GM21528 (cell line): Measurements from ENCODE around the gene GMDS.

Experiments used
- ATAC-seq: cut with Tn5 transposase; IDR thresholded peaks from one replicate; pipeline ENCODE4 v1.9.1; 2021; ENCODE audit warnings: mild to moderate bottlenecking, moderate library complexity; ENCODE audit not compliant: unreplicated experiment, low FRiP score

Gene GMDS

DNA sequence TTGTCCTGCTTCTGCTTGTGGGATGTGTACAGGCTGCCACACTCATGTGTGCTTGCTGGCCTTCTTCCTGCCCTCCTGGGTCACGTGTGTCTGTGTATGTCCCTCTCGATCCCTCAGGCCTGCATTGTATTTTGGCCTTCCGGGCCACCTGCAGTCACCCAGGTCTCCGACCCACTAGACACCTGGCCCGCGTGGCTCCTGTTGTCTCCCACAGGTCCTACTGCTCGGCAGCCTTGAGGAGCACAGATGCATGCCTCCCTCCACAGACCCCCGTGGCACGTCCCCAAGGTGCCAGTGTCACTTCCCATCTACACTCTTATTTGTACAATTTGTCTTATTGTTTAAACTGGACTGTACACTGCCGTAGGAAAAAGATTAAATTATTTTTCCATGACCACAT, 592.6 kb downstream of the GMDS start:
- ATAC-seq = no peak

DNA sequence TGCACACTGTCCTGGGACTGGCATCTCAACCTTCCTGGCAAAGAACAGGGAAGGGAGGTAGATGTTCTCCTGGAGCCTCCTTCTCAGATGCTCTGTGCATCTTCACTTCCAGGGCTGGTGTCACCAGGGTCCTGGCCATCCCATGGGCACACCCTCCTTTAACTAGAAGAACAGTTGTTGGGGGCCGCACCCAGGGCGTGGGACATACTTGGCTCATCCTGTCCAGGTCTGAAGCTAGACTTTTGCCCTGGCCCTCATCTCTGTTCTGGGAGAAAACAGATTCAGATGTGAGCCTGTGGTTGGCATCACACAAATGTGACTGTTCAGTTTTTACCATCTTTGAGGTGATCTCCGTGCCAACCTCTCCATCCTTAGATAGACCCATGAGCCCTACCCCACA, 594.0 kb downstream of the GMDS start:
- ATAC-seq = no peak

DNA sequence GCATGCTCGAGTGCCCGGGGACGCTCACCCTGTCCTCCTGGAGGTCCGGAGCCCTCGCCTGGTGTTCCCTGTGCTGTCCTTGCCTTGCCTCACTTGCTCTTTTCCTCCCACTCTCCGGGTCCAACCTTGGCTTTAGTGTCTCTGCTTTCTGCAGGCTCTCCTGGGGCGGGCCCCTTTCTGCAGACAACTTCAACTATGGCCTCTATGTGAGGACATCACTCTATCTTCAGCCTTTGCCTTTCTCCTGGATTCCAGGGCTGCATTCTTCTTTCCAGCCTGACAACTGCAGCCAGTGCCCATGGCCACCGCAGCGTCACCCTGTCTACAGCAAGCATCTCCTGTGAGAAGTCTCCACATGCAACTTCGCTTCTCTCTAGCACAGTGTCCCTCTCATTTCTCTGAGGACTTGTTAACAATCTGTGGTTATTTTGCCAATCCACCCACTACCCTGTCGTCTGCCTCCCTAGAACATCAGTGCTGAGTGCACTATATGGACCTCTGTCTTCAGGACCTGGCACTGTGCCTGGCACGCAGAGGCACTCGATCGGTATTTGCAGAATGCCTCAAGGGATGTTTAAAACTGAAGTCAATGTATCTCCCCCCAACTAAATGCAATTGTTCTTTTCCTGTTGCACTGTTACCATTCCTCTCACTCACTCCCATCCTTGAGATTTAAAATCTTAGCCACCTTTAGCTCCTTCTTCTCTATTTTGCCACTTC, 599.8 kb downstream of the GMDS start:
- ATAC-seq = no peak

DNA sequence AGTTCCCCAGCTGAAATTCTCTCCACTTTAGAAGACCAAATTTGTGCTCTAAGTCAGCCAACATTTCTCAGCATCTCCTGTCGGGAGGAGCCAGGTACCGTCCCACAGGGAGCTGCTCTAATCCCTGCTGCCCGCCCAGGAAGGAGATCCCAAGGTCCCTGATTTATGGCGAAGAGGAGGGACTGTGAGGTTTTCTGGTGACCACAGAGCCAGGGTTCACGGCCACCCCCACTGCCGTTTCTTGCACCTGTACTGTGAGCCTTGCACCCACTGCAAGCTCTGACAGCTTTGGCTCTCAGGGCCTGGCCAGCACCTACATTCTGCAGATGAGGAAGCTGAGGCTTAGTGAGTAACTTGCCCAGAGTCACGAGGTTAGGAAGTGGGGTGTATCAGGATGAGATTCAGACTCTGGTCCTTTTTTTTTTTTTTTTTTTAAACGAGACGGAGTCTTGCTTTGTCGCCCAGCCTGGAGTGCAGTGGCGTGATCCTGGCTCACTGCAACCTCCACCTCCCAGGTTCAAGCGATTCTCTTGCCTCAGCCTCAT, 600.8 kb downstream of the GMDS start:
- ATAC-seq = no peak

DNA sequence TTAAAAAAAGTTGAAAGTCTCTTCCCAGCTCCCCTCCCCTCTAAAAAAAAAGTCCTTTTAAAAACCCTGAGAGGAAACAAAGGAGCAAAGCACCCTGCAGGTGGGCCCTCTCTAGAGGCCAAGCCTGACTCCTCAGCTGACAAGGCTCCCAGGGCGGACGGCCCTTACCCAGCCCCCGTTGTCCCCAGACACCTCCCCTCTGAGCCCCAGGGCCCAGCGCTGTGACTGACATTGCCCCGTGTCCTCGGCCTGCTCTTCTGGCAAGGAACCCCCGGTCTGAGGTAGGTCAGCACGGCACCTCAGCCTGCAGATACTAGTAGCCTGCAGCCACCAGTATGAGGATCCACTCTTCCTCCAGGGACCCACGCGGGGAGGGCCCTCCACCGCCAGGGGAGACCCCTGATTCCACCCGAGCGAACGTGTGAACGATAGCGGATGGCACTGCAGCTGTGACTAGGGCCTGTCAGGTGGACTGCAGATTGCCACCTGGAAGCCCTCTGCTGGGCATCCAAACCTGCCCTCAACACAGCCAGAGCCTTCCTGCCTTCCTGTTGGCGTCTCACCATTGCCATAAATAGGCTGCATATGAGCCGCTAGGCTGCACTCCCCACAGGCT, 601.5 kb downstream of the GMDS start:
- no peak for ATAC-seq

DNA sequence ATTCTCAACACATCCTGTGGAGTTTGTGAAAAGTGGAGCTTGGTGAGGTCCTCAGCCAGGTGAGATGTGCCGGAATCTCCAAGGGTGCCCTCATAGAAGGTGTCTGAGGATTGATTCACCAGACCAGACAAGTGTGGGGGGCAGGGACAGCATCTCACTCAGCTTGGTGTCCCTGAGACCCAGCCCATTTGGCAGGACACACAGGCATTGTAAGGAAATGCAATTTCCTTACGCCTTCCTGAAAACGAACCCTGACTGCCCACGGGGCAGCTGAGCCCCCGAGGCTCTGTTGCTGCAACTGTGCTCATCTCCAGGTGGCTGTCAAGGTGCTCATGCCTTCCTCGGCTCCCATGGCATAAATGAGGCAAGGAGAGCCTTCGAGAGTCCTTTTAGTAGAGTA, 602.3 kb downstream of the GMDS start:
- ATAC-seq = no peak

DNA sequence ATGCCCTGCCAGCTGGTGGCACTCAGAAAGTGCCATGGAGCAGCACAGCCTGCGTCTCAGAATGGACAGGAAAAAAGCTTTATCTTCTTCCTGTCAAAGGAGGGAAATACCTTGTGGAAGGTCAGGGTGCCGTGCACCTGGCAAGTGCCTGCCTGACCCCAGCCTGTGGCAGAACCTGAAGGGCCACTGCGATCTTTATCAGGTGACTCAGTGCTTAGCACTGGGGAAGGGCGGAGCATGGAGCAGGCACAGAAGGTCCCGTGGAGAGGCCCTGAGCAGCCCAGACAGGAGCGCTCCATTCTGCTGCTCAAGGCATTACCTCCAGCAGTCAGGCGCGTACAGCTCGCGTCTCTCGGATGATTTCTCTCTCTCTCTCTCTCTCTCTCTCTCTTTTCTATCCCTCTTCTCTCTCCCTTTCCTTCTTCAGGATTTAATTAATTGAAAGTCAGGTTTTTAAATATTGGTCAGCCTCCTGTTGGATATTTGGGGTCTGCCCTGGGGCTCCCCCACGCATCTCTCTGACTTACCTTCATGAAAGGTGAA, 604.0 kb downstream of the GMDS start:
- no peak for ATAC-seq

DNA sequence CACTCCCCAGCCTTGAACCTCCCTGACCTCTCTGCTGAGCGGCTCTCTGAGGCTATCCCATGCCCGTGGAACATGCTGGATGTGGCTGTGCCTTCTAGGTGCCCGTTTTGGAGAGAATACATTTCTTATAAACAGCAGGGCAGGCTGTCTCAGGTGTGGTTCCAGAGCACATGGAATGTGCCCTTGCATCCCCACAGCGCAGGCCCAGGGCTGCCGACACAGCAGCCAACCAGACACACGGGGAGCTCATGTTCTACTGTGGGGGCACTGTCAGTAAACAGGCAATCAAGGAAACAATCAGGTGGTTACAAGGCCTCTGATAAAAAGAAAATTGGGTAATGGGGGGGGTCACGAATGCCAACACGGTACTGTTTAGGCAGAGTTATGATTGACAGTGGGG, 604.9 kb downstream of the GMDS start:
- no peak for ATAC-seq

DNA sequence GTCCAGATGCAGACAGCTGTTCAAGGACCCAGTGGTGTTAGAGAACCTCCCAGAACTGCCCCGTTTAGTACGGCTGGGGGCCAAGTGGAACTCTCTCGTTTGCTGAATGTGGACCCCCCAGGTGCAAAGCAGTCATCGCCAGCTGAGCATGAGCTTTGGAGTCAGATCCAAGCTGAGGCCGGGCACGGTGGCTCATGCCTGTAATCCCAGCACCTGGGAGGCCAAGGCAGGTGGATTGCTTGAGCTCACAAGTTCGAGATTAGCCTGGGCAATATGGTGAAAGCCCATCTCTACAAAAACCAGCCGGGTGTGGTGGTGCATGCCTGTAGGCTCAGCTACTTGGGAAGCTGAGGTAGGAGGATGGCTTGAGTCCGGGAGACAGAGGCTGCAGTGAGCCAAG, 606.0 kb downstream of the GMDS start:
- no peak for ATAC-seq

DNA sequence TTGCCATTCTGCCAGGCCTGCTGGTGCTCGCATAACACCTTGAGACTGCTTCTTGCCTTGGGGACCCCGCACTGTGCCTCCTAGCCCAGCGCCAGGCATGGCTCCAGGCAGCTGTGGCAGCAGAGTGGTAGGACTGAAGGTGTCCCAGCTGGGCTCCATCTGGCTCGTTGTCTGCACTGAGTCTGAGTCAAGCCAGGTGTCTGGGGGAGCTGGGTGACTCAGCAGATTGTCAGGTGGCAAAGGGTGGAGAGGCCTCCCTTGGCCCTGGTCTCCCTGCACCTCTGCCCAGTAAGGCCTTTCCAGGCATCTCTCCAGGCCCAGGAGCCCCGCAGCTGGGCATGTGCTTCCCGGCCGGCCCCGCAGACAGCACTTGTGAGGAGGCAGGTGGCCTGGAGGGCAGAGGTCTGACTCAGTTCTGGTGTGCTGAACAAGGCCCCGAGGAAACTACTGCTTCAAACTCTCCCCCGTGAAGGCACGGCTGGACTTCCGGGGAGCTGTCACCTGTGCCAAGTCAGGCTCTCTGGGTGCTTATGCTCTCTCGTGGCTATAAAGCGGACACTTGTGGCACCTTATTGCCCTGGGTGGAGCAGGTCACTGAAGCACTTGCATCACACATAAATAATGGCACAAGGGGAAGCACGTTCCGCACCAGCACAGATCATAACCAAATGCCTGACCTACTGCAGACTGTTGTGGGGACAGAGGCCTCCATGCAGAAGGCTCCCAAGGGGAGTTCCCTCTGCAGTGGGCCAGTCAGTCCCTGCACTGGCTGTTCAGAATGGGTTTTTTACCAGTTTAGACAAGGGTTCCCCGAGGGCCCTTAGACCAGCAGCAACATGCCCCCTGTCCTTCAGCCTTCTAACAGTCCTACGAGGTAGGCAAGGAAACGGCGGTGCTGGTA, 608.2 kb downstream of the GMDS start:
- no peak for ATAC-seq

DNA sequence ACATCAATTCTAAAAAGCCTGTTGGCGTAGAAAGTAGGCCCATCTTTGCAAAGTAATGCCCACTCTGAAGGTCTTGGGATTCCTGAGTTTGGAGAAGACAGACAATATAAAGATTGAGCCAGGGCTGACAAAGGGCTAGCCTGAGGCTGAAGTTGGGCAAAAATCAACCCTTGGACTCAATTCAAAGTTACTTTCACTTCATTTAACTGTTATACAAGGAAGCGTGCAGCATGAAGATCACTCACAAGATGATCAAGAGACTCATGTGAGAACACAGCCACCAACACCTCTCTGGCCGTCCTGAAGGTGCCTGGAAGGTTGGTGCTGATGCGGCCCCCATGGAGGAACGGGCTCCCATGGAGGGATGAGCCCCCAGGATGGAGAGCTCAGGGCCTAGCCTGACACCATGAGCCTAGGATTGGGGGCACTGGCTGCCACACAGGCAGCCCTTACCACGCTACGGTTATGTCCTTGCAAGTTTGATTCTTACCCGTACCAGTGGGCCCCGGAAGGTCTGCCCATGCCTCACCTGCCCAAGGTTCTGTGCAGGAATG, 609.1 kb downstream of the GMDS start:
- ATAC-seq = no peak

DNA sequence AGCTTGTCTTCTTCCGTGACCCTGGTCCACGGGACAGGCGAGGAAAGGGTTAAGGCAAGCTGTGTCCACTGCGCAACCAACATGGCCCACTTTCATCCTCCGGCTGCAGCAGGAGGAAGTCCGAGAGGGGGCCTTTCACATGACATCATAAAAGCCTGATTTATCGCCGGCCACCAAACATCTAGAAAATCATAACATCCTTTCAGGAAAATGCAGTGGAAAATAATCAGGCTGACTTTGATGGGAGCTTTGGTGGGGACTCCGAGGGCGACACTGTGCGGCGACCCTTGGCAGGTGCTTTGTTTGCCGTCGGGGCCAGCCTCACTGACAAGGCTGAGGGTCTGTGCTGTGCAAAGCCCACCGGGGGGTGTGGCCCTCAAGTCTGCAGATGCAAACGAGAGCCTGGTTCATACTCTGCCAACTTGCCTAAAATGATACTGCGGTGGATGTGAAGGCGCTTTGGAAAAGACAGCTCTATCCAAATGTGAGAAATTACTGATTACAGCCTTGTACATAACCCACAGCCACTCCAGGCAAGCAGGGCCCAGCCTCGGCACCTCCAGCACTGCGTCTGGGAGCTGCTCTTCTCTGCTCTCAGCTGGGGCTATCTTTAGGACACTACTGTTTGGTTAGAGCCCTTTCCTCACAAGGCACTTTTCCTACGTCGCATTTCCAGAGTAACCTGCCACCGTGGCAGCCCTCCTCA, 609.9 kb downstream of the GMDS start:
- ATAC-seq = no peak

DNA sequence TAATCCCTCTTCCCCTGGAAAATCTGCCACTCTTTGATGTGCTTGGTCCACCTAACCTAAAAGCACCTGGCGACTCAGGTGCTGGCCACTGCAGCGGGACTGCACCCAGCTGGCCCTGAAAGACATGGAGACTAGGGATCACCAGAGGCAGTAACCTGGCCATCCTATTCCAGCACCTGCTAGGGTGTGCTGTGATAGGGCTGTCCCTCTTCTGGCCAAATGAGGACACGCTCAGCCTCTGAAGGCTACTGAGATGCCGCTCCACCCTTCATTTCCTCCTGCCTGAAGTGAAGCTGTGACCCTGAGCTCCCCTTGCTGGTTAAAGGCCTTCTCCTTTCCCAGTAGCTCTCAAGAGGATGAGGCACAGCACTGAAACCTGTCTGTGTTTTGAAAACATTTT, 611.3 kb downstream of the GMDS start:
- no peak for ATAC-seq

DNA sequence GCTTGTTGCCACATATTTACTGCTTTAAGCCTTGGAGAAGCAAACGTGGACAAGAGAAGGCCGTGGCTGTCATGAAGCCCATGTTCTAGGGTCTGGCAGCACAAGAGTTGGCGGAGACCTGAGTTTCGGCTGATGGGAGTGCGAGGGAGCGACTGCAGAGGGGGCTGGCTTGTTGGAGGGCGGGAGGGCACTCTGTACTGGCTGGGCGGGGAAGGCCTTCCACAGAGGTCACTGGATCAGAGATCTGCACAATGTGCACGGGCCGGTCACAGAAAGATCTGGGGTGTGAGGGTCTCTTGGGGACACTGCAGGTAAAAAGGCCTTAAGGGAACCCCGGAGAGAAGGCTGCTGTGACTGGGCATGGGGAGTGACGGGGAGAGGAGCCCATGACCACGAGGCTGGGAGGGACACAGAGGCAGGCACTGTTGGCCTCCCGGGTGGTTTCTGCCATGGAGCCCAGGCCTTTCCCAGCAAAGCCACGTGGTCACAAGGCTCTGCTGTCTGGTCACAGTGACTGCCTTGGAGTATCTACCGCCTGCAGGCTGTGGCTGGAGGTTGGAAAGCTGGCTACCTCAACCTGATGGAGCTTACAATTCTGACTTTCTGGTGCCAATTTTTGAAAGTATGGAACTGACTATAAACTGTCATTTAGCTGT, 611.9 kb downstream of the GMDS start:
- no peak for ATAC-seq

DNA sequence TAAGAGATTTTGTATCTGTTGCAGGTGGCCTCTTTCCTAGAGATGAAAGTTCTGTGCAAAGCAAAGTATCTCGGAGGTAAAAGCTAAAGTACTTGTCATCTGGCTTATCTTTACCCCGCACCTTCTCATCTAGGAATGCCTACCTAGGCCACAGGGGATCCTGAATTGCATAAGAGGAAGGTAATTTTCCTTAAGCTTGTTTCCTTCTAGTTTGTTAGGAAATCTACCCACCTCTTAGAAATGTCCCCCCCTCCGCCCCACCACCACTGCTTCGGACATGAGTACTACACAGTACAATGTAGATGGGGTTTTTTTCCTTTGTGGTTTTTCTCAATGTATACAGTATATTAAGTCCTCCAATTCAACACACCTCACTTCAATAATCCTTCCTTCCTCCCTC, 614.2 kb downstream of the GMDS start:
- no peak for ATAC-seq

DNA sequence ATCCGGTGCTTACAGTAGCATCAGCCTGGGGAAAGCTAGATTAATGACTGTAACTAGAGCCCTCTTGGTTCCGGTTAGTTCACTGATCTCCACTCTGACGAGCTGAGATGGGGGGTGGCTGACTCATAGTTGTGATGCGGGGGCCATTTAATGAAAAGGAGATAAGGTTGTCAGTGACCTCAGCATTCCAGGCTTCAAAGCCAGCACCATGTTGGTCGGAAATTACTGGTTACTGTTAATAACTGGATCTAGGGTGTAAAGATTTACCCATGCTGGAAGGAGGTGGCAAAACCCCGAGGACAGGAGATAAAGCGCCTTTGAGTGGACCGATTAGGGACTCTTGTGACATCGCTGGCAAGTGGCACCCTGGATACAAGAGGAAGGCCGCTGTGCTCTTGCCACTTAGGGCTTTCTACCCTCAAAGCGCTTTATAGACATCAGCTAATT, 614.6 kb downstream of the GMDS start:
- no peak for ATAC-seq

DNA sequence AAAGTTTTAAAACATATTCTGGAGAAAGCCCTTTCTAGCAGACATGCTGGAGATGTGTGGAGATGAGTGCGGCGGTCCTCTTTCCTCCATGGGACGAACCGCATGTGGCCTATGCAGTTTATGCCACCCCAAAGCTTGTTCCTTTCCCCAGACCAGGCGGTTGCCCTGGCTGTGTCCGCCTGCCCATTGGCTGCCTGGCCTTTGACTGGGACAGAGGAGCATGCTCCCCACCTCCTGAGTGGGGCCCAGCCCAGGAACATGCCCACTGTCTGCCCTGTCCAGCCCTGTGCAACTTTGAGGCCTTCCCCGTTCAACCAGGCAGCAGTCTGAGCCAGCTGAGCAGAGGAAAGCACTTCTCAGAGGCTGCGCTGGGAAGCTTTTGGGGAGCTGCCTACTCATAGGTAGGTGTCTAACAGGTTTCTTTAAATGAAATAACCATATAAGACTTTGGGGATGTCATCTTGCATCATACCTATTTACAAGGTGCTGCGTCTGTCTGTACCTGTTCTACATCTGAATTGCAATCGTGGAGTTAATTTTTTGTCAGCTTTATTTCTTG, 615.1 kb downstream of the GMDS start:
- ATAC-seq = no peak

DNA sequence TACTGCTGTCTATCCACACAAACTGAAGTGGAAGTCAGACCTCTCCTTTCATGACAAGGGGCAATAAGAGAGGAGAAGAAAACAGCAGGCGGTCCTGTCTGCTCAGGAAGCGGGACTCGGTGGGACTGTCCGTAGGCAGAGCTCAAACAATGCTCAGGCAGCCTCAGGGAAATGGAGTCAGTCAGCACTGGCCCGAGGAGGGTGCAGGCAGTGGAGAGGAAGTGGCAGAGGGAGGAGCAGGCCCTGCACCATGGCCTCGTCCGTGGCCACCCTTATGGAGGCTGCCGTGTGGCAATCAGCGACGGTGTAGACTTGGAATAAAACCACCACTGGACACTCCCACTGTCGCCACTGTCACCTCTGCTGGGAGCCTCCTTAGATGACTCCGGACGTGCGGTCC, 616.1 kb downstream of the GMDS start:
- no peak for ATAC-seq
